HG02981 (cell line): Measurements from ENCODE around the gene AGO1.
"Not testable (repeated sequence)": the region's sequence is repeated elsewhere in the genome, so short reads cannot be mapped to it uniquely, and the experiment has no call there.

ENCODE experiments used
- ATAC-seq: cut with Tn5 transposase; IDR thresholded peaks from one replicate; pipeline ENCODE4 v1.9.1; 2021; ENCODE audit warnings: mild to moderate bottlenecking, moderate library complexity; ENCODE audit not compliant: unreplicated experiment

AGO1 gene

DNA sequence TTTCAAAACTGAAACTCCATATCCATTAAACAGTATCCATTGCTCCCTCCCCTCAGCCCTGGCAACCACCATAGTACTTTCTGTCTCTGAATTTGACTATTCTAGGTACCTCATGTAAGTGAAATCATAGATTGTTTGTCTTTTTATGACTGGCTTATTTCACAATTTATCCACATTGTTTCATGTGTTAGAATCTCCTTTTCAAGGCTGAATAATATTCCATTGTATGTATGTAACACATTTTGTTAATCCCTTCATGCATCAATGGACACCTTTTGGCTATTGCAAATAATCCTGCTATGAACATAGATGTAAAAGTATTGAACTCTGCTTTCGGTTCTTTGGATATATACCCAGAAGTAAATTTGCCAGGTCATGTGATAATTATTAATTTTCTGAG lies 85.4 kb downstream of the AGO1 start:
- ATAC-seq, result no peak

DNA sequence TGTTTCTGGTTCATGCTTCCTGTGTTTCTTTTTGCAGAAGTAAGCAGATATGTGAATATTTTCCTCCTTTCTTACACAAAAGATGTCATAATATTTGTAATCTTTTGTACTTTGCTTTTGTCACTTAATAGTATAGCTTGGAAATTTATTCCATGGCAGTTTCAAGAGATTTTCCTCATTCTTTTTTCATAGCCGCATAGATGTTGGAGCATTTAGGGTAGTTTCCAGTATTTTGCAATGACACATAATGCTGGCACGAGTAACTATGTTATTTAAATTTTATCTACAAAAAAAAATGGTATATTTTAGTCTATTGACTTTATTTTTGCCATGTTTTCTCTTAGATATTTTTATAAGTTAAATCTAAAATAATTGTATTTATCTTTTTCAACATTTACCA lies 88.6 kb downstream of the AGO1 start:
- no peak for ATAC-seq

DNA sequence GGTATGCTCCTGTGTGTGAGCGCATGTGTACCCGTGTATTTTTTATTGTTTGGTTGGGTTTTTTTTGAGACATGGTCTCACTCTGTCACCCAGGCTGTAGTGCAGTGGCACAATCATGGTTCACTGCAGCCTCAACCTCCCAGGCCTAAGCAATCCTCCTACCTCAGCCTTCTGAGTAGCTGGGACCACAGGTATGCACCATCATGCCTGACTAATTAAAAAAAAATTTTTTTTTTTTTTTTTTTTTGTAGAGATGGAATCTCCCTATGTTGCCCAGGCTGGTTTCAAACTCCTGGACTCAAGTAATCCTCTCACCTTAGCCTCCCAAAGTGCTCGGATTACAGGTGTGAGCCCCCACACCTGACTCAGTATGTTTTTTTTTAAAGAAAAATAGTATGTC lies 89.6 kb downstream of the AGO1 start:
- not testable (repeated sequence) for ATAC-seq

DNA sequence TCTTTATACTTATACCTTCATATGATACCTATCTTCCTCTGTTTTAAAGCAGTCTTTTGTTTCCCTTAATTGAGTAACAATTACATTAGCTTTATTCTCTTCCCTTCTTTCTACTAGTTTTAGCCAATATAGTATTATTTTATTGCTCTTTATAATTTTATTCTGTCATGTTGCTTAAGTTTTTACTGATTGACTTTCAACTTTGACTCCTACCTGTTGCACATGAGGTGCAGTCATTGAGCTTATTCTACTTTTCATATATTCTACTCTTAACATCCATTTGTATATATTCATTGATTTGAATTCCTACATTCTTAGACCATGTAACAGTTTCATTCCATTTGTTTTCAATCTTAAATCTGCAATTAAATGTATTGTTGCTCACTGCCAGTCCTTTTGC lies 97.1 kb downstream of the AGO1 start:
- no peak for ATAC-seq
